Hepatocyte (in vitro differentiated cells): Measurements from ENCODE around the gene XPO6. TPM values are rescaled to one million over a fixed set of nuclear protein-coding genes. Genes with fewer than 3 reads are reported as not detected.

ENCODE experiments used
- DNase-seq: peaks from one replicate; pipeline ENCODE4 v3.0.0-alpha.2; 2016; ENCODE audit warnings: low spot score
- H2AFZ ChIP-seq: fragments of 200-600 bp; sonication (generic); 2 replicates; pipeline ENCODE4 v1.6.0; 2016; ENCODE audit warnings: antibody characterized with exemption, mild to moderate bottlenecking
- H3K27ac ChIP-seq: fragments of 200-600 bp; sonication (generic); 2 replicates; pipeline ENCODE4 v1.5.1; 2016; ENCODE audit warnings: mild to moderate bottlenecking
- H3K27me3 ChIP-seq: fragments of 200-600 bp; sonication (generic); 2 replicates; pipeline ENCODE4 v1.6.1; 2016
- H3K36me3 ChIP-seq: fragments of 200-600 bp; sonication (generic); replicated peaks from 2 replicates; pipeline ENCODE4 v1.5.1; 2016; ENCODE audit warnings: low read depth; ENCODE audit not compliant: insufficient read depth
- H3K4me1 ChIP-seq: fragments of 200-600 bp; sonication (generic); 2 replicates; pipeline ENCODE4 v1.5.1; 2016; ENCODE audit warnings: mild to moderate bottlenecking, moderate library complexity; ENCODE audit not compliant: insufficient read depth
- H3K4me2 ChIP-seq: fragments of 200-600 bp; sonication (generic); 2 replicates; pipeline ENCODE4 v1.6.0; 2016
- H3K4me3 ChIP-seq: fragments of 200-600 bp; sonication (generic); 2 replicates; pipeline ENCODE4 v1.5.1; 2016; ENCODE audit warnings: mild to moderate bottlenecking
- H3K79me2 ChIP-seq: fragments of 200-600 bp; sonication (generic); 2 replicates; pipeline ENCODE4 v1.6.0; 2017; ENCODE audit warnings: mild to moderate bottlenecking
- H3K9me2 ChIP-seq: fragments of 200-600 bp; sonication (generic); replicated peaks from 2 replicates; pipeline ENCODE4 v1.6.0; 2017; ENCODE audit warnings: mild to moderate bottlenecking; ENCODE audit not compliant: insufficient read depth
- H3K9me3 ChIP-seq: fragments of 200-600 bp; sonication (generic); 2 replicates; pipeline ENCODE4 v1.5.1; 2016; ENCODE audit warnings: low read depth, mild to moderate bottlenecking
- H4K20me1 ChIP-seq: fragments of 200-600 bp; sonication (generic); 2 replicates; pipeline ENCODE4 v1.6.0; 2016; ENCODE audit warnings: mild to moderate bottlenecking; ENCODE audit not compliant: insufficient read depth, poor library complexity, severe bottlenecking
- CTCF ChIP-seq: fragments of 200-600 bp; sonication (generic); IDR thresholded peaks from 2 replicates; pipeline ENCODE4 v1.5.1; 2016; ENCODE audit warnings: antibody characterized with exemption, mild to moderate bottlenecking; ENCODE audit not compliant: poor library complexity
- EZH2 ChIP-seq: fragments of 200-600 bp; sonication (generic); IDR thresholded peaks from 2 replicates; pipeline ENCODE4 v1.6.1; 2016; ENCODE audit warnings: antibody characterized with exemption, mild to moderate bottlenecking, borderline replicate concordance
- EZH2phosphoT487 ChIP-seq: fragments of 200-600 bp; sonication (generic); IDR thresholded peaks from one replicate; pipeline ENCODE4 v1.6.1; 2018; ENCODE audit warnings: antibody characterized with exemption, mild to moderate bottlenecking, low read depth, moderate library complexity; ENCODE audit not compliant: unreplicated experiment, severe bottlenecking
- WGBS: methylation state at CpG from one replicate; pipeline ENCODE4 v1.1.6; 2016; ENCODE audit warnings: low lambda C conversion rate; ENCODE audit errors: missing lambda C conversion rate; 5-methylcytosine and 5-hydroxymethylcytosine counted together
- polyA plus RNA-seq: library from polyadenylated mRNA; unstranded; fragments of >200 nt; fragmentation: Nextera tagmentation; extraction: Ambion mirVana; gene quantifications from 2 replicates; pipeline ENCODE4 v1.2.1, GENCODE V29; 2016
- total RNA-seq: library from RNA; depleted of rRNA; stranded (reverse); fragments of >200 nt; gene quantifications from 2 replicates; pipeline ENCODE4 v1.2.3, GENCODE V29; 2014

The XPO6 gene
- total and polyA plus RNA-seq, 2 experiments from 2014 or later = 39.8 to 111 TPM

GRCh38 chr16:28212532-28212873 is 738 bp upstream of the XPO6 start:
- H3K27ac ChIP-seq = peak overlapping the region; percentile 10
- peak; percentile 33 for DNase-seq
- peak overlapping the region; percentile 96 for H2AFZ ChIP-seq

GRCh38 chr16:28210979-28211588 is 681 bp downstream of the XPO6 start:
- no peaks in the 10 kb centered on the region for H3K9me2 ChIP-seq
- WGBS = 5% methylated on average over 18 of the region's 33 CpGs
- peak overlapping the region; percentile 95 for H3K27ac ChIP-seq
- no peaks in the 10 kb centered on the region for H3K9me3 ChIP-seq
- peak overlapping the region; percentile 89 for H3K4me2 ChIP-seq
- peak; percentile 90 for DNase-seq
- peaks cover 26% of the 10 kb centered on the region for H4K20me1 ChIP-seq
- no peak for TF ChIP-seq EZH2
- peaks cover 53% of the 10 kb centered on the region for H3K79me2 ChIP-seq
- peaks cover 17% of the 10 kb centered on the region for H3K4me1 ChIP-seq
- H3K4me3 ChIP-seq = peak overlapping the region; percentile 98
- H2AFZ ChIP-seq = peak overlapping the region; percentile 66
- H3K27me3 ChIP-seq = no peaks in the 10 kb centered on the region
- no peaks in the 10 kb centered on the region for H3K36me3 ChIP-seq

More at GRCh38 chr16:28212532-28212873, 738 bp upstream of the XPO6 start:
- peaks cover 26% of the 10 kb centered on the region for H4K20me1 ChIP-seq
- WGBS = 81% methylated on average over 4 of the region's 4 CpGs
- peaks cover 17% of the 10 kb centered on the region for H3K4me1 ChIP-seq
- no peaks in the 10 kb centered on the region for H3K27me3 ChIP-seq
- no peaks in the 10 kb centered on the region for H3K9me3 ChIP-seq
- no peak for TF ChIP-seq EZH2
- no peak for TF ChIP-seq EZH2phosphoT487
- peak overlapping the region; percentile 80 for H3K4me2 ChIP-seq
- H3K79me2 ChIP-seq = peaks cover 39% of the 10 kb centered on the region
- no peaks in the 10 kb centered on the region for H3K9me2 ChIP-seq
- no peaks in the 10 kb centered on the region for H3K36me3 ChIP-seq
- peak overlapping the region; percentile 57 for H3K4me3 ChIP-seq

DNA sequence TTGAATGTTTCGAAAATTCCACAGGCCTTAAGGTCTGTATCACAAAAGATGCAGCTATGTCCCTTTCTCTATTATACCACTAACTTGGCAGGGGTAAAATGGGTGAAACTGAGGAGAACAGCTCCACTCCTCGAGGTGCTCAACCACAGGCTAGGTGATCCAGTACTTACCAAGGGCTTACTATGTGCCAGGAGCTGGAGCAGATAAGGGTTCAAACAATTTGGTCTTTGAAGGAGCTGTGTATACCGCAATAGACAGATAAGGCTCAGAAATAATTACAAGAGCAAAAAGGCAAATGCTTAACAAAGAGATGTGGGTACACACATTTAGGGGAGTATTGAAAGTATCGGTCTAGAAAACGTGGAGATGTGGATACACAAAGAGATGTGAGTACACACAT is 1.5 kb downstream of the XPO6 start:
- Histone ChIP-seq H3K27ac (peak overlapping the region; percentile 35), H3K27me3 (no peaks in the 10 kb centered on the region), H3K4me2 (peak overlapping the region; percentile 89), H2AFZ (no peak overlapping the region), H3K36me3 (no peaks in the 10 kb centered on the region), H3K9me3 (no peaks in the 10 kb centered on the region), H3K4me3 (peak overlapping the region; percentile 98), H3K4me1 (peaks cover 17% of the 10 kb centered on the region), H3K79me2 (peaks cover 61% of the 10 kb centered on the region), H3K9me2 (no peaks in the 10 kb centered on the region), H4K20me1 (peaks cover 32% of the 10 kb centered on the region)
- no peak for TF ChIP-seq EZH2
- TF ChIP-seq CTCF = no peak
- no peak for TF ChIP-seq EZH2phosphoT487
- no peak for DNase-seq
- 57% methylated on average over 5 of the region's 5 CpGs for WGBS

- no peak overlapping the region for H2AFZ ChIP-seq
- no peaks in the 10 kb centered on the region for H3K36me3 ChIP-seq
- no peak for DNase-seq
- no peaks in the 10 kb centered on the region for H3K27me3 ChIP-seq
- 92% methylated on average over 4 of the region's 4 CpGs for WGBS
- peaks cover 17% of the 10 kb centered on the region for H3K4me1 ChIP-seq
- H3K79me2 ChIP-seq = peaks cover 76% of the 10 kb centered on the region
- H3K4me3 ChIP-seq = no peak overlapping the region
- H4K20me1 ChIP-seq = peaks cover 46% of the 10 kb centered on the region
- H3K4me2 ChIP-seq = no peak overlapping the region
- H3K27ac ChIP-seq = no peak overlapping the region
- H3K9me2 ChIP-seq = no peaks in the 10 kb centered on the region
- no peaks in the 10 kb centered on the region for H3K9me3 ChIP-seq
- TF ChIP-seq CTCF = no peak
- TF ChIP-seq EZH2 = no peak
- TF ChIP-seq EZH2phosphoT487 = no peak
These were observed 2.9 kb downstream of the XPO6 start for GRCh38 chr16:28208824-28209223.
